SK-N-MC (cell line): ENCODE results near the gene DUS2.

Experiments
- EZH2 ChIP-seq: fragments of 200-600 bp; sonication (generic); IDR thresholded peaks from one replicate; pipeline ENCODE4 v1.6.1; 2017; ENCODE audit warnings: antibody characterized with exemption
- FOXP2 ChIP-seq: optimal IDR thresholded peaks from 2 replicates; pipeline ENCODE3; 2011; ENCODE audit warnings: mild to moderate bottlenecking, moderate library complexity; ENCODE audit not compliant: insufficient read depth; ENCODE audit errors: extremely low read length, control extremely low read depth
- POLR2AphosphoS5 ChIP-seq: IDR thresholded peaks from 2 replicates; pipeline ENCODE4 v1.6.1; 2012; ENCODE audit warnings: mild to moderate bottlenecking, low read depth, low read length, borderline replicate concordance

DNA sequence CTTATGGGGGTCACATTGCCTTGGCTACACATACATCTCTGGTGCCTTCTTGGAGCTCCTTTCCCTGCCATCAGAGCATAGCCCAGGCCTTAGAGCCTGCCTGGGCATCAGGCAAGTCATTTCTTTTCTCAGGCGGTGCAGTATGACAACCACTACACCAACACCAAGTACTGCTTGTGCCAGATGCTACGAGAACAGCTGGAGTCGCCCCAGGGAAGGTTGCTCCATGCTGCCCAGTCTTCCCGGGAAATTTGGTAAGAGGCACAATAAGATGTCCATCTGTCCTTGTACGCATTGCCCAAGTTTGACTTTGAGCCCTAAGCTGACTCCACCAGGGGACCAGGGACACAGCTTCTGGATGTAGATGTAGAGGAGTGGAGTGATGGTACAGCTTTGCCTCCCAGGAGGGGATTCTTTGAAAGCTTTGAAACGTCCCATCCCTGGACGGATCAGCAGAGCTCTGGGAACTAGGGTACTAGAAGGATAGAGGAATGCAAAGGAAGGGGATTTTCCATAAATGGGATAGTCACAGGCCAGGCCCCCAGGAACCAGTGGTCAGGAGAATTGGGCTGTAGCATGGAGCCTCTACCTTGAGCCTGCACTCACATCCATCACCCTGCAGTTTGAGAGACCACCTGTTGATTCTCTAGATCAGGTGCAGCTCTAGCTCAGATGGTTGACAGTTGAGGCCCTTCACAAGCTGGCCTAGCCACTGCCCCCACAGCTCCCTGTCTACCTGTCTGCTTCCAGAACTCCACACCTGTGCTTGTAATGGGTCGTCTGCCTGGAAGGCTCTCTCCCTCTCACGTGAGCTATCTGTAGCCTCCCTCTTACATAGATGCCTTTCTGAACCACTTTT lies 51.0 kb downstream of the DUS2 start:
- TF ChIP-seq EZH2: no peak
- no peak for TF ChIP-seq POLR2AphosphoS5
- no peak for TF ChIP-seq FOXP2
